Measurements from ENCODE around the gene KLHL25.
"Not testable (repeated sequence)": the region's sequence is repeated elsewhere in the genome, so short reads cannot be mapped to it uniquely, and the experiment has no call there.

- TF ChIP-seq, protein P1, sequence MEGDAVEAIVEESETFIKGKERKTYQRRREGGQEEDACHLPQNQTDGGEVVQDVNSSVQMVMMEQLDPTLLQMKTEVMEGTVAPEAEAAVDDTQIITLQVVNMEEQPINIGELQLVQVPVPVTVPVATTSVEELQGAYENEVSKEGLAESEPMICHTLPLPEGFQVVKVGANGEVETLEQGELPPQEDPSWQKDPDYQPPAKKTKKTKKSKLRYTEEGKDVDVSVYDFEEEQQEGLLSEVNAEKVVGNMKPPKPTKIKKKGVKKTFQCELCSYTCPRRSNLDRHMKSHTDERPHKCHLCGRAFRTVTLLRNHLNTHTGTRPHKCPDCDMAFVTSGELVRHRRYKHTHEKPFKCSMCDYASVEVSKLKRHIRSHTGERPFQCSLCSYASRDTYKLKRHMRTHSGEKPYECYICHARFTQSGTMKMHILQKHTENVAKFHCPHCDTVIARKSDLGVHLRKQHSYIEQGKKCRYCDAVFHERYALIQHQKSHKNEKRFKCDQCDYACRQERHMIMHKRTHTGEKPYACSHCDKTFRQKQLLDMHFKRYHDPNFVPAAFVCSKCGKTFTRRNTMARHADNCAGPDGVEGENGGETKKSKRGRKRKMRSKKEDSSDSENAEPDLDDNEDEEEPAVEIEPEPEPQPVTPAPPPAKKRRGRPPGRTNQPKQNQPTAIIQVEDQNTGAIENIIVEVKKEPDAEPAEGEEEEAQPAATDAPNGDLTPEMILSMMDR (IDR thresholded peaks at IDR 0.05) = not testable (repeated sequence)
- TF ChIP-seq EP300, POLR2AphosphoS5 (IDR thresholded peaks at IDR 0.05): not testable (repeated sequence)
Observed at GRCh38 chr15:85802617-85803016, 7.9 kb upstream of the KLHL25 start.
